ENCODE data around the gene DEDD2.

Gene DEDD2

GRCh38 chr19:42255766-42256745 is 38.6 kb upstream of the DEDD2 start:
- Histone ChIP-seq H2BK15ac (replicated peaks; ENCODE audit: low read depth) (peak overlapping the region; percentile 10), H2BK120ac (ENCODE audit: low read depth, low read length) (peak overlapping the region; percentile 54), H4K8ac (ENCODE audit: low read depth, low read length) (no peak overlapping the region), H4K5ac (ENCODE audit: low read length) (no peak overlapping the region), H3K4me2 (ENCODE audit: low read length) (peak overlapping the region; percentile 84), H3K4me3 (ENCODE audit: low read length) (peak overlapping the region; percentile 39), H3K4me1 (ENCODE audit: control insufficient read depth, low read depth, low read length) (peaks cover 11% of the 10 kb centered on the region), H3K4ac (ENCODE audit: low read depth, low read length) (peak overlapping the region; percentile 89), H2AK5ac (ENCODE audit: low read length) (no peak overlapping the region), H2BK5ac (ENCODE audit: low read length) (no peak overlapping the region), H3K9ac (ENCODE audit: low read length) (peak overlapping the region; percentile 80), H3K79me2 (ENCODE audit: control insufficient read depth, insufficient read depth, low read length) (peaks cover 25% of the 10 kb centered on the region), H3K27me3 (ENCODE audit: insufficient read depth, low read length, poor library complexity) (no peaks in the 10 kb centered on the region), H3K27ac (ENCODE audit: low read depth, low read length) (peak overlapping the region; percentile 99), H3K36me3 (ENCODE audit: control insufficient read depth, insufficient read depth, low read length) (no peaks in the 10 kb centered on the region), H3K79me1 (ENCODE audit: low read length) (peaks cover 10% of the 10 kb centered on the region), H3K18ac (ENCODE audit: low read length) (peak overlapping the region; percentile 94), H3K56ac (ENCODE audit: low read length) (peak overlapping the region; percentile 89), H3K23ac (ENCODE audit: low read length) (peak overlapping the region; percentile 45)
- WGBS (ENCODE audit: extremely low coverage, insufficient coverage, low lambda C conversion rate) = no CpG with 5 or more reads among the region's 38 CpGs
- DNase-seq = peak; percentile 87

GRCh38 chr19:42254850-42255765 is 37.6 kb upstream of the DEDD2 start, which contains the start of gene ERF:
TSS of gene ERF (minus strand) at chr19:42255128. CDS start at chr19:42254999, 129 bp downstream.
- Histone ChIP-seq H3K36me3 (ENCODE audit: control insufficient read depth, insufficient read depth, low read length) (no peaks in the 10 kb centered on the region), H3K79me2 (ENCODE audit: control insufficient read depth, insufficient read depth, low read length) (peaks cover 31% of the 10 kb centered on the region), H4K5ac (ENCODE audit: low read length) (no peak within 1 kb of the TSS), H3K4me3 (ENCODE audit: low read length) (peak within 1 kb of the TSS; percentile 88), H4K8ac (ENCODE audit: low read depth, low read length) (peak within 1 kb of the TSS; percentile 87), H3K79me1 (ENCODE audit: low read length) (peaks cover 15% of the 10 kb centered on the region), H3K56ac (ENCODE audit: low read length) (peak within 1 kb of the TSS; percentile 97), H3K27ac (ENCODE audit: low read depth, low read length) (peak within 1 kb of the TSS; percentile 99), H3K4ac (ENCODE audit: low read depth, low read length) (peak within 1 kb of the TSS; percentile 95), H2BK5ac (ENCODE audit: low read length) (peak within 1 kb of the TSS; percentile 88), H3K9ac (ENCODE audit: low read length) (peak within 1 kb of the TSS; percentile 96), H2AK5ac (ENCODE audit: low read length) (no peak within 1 kb of the TSS), H3K4me2 (ENCODE audit: low read length) (peak within 1 kb of the TSS; percentile 84), H3K23ac (ENCODE audit: low read length) (peak within 1 kb of the TSS; percentile 97), H3K18ac (ENCODE audit: low read length) (peak within 1 kb of the TSS; percentile 94), H2BK15ac (replicated peaks; ENCODE audit: low read depth) (peak within 1 kb of the TSS; percentile 10), H2BK120ac (ENCODE audit: low read depth, low read length) (peak within 1 kb of the TSS; percentile 79), H3K27me3 (ENCODE audit: insufficient read depth, low read length, poor library complexity) (no peaks in the 10 kb centered on the region), H3K4me1 (ENCODE audit: control insufficient read depth, low read depth, low read length) (peaks cover 11% of the 10 kb centered on the region)
- WGBS (ENCODE audit: extremely low coverage, insufficient coverage, low lambda C conversion rate) = no CpG with 5 or more reads among the region's 75 CpGs
- peak; percentile 94 for DNase-seq

- no peak overlapping the region for H2BK15ac ChIP-seq (replicated peaks; ENCODE audit: low read depth)
- H3K4me3 ChIP-seq (ENCODE audit: low read length) = peak overlapping the region; percentile 88
- peak overlapping the region; percentile 97 for H3K56ac ChIP-seq (ENCODE audit: low read length)
- H4K8ac ChIP-seq (ENCODE audit: low read depth, low read length) = no peak overlapping the region
- WGBS (ENCODE audit: extremely low coverage, insufficient coverage, low lambda C conversion rate) = no CpG with 5 or more reads among the region's 70 CpGs
- H3K27me3 ChIP-seq (ENCODE audit: insufficient read depth, low read length, poor library complexity) = no peaks in the 10 kb centered on the region
- peaks cover 21% of the 10 kb centered on the region for H3K79me1 ChIP-seq (ENCODE audit: low read length)
- peak overlapping the region; percentile 88 for H2BK5ac ChIP-seq (ENCODE audit: low read length)
- peak overlapping the region; percentile 96 for H3K9ac ChIP-seq (ENCODE audit: low read length)
- no peak overlapping the region for H4K5ac ChIP-seq (ENCODE audit: low read length)
- H2AK5ac ChIP-seq (ENCODE audit: low read length) = no peak overlapping the region
- peaks cover 33% of the 10 kb centered on the region for H3K79me2 ChIP-seq (ENCODE audit: control insufficient read depth, insufficient read depth, low read length)
- peak overlapping the region; percentile 95 for H3K4ac ChIP-seq (ENCODE audit: low read depth, low read length)
- H3K36me3 ChIP-seq (ENCODE audit: control insufficient read depth, insufficient read depth, low read length) = peaks cover 5% of the 10 kb centered on the region
- H3K23ac ChIP-seq (ENCODE audit: low read length) = peak overlapping the region; percentile 97
- H3K4me2 ChIP-seq (ENCODE audit: low read length) = peak overlapping the region; percentile 22
- H3K27ac ChIP-seq (ENCODE audit: low read depth, low read length) = peak overlapping the region; percentile 99
- H3K4me1 ChIP-seq (ENCODE audit: control insufficient read depth, low read depth, low read length) = peaks cover 11% of the 10 kb centered on the region
- DNase-seq = peak; percentile 86
- peak overlapping the region; percentile 81 for H3K18ac ChIP-seq (ENCODE audit: low read length)
- H2BK120ac ChIP-seq (ENCODE audit: low read depth, low read length) = peak overlapping the region; percentile 79
Measured at GRCh38 chr19:42254089-42254849, 36.8 kb upstream of the DEDD2 start.

DNA sequence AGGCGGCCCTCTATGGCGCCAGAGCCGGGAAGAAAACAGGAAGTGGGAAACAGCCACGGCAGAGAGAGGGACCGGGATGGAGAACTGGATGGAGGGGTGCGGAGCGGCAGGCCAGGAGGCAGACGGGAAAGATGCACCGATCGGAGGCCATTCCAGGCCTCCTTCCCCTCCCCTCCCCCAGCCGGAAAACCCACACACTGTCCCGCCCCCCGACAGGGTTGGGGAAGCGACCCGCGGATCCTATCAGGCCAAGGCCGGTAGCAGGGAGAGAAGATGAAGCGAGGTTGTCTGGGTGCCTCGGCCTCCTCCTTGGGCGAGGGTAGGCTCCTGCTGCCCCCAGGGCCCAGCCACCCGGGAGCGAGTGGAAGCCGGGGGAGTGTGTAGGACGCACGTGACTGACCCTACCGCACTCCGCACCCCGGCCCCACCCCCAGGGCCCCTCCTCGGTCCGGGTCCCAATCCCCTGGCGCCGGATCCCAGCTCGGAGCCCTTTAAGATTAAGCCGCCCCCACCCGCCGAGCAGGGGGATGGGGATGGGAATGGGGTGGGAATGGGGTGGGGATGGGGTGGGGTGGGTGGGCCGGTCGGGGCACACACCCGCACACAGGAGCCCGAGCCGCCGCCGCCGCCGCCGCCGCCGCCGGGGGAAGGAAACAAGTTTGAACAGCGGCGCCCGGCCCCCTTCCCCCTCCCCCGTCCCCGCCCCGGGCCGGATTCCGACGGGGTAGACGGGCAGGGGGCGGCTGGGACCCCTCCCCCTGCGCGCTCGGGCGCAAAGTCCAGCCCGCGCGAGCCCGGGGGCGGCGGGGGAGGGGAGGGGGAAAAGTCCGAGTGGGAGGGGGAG is 36.0 kb upstream of the DEDD2 start:
- DNase-seq = peak; percentile 87
- Histone ChIP-seq H3K79me2 (ENCODE audit: control insufficient read depth, insufficient read depth, low read length) (peaks cover 33% of the 10 kb centered on the region), H3K4me1 (ENCODE audit: control insufficient read depth, low read depth, low read length) (peaks cover 11% of the 10 kb centered on the region), H2BK5ac (ENCODE audit: low read length) (peak overlapping the region; percentile 78), H3K4me2 (ENCODE audit: low read length) (peak overlapping the region; percentile 78), H3K27me3 (ENCODE audit: insufficient read depth, low read length, poor library complexity) (no peaks in the 10 kb centered on the region), H3K4ac (ENCODE audit: low read depth, low read length) (peak overlapping the region; percentile 95), H3K36me3 (ENCODE audit: control insufficient read depth, insufficient read depth, low read length) (peaks cover 5% of the 10 kb centered on the region), H2AK5ac (ENCODE audit: low read length) (no peak overlapping the region), H2BK15ac (replicated peaks; ENCODE audit: low read depth) (no peak overlapping the region), H3K23ac (ENCODE audit: low read length) (peak overlapping the region; percentile 89), H3K79me1 (ENCODE audit: low read length) (peaks cover 21% of the 10 kb centered on the region), H2BK120ac (ENCODE audit: low read depth, low read length) (peak overlapping the region; percentile 5), H3K56ac (ENCODE audit: low read length) (peak overlapping the region; percentile 97), H4K5ac (ENCODE audit: low read length) (no peak overlapping the region), H3K18ac (ENCODE audit: low read length) (peak overlapping the region; percentile 81), H3K9ac (ENCODE audit: low read length) (peak overlapping the region; percentile 96), H4K8ac (ENCODE audit: low read depth, low read length) (peak overlapping the region; percentile 59), H3K27ac (ENCODE audit: low read depth, low read length) (peak overlapping the region; percentile 99), H3K4me3 (ENCODE audit: low read length) (peak overlapping the region; percentile 84)
- WGBS (ENCODE audit: extremely low coverage, insufficient coverage, low lambda C conversion rate) = no CpG with 5 or more reads among the region's 71 CpGs

Measured in mesendoderm (in vitro differentiated cells).